SK-N-MC (cell line): Measurements from ENCODE around the gene SMIM34.
"Not testable (repeated sequence)": the region's sequence is repeated elsewhere in the genome, so short reads cannot be mapped to it uniquely, and the experiment has no call there.

Experiments
- DNase-seq: peaks from one replicate; pipeline ENCODE4 v3.0.0-alpha.2; 2011; ENCODE audit warnings: low read depth, low spot score
- H3K27ac ChIP-seq: fragments of 200-600 bp; sonication (generic); 2 replicates; pipeline ENCODE4 v1.5.1; 2016; ENCODE audit warnings: mixed run types
- H3K36me3 ChIP-seq: fragments of 200-600 bp; sonication (generic); 2 replicates; pipeline ENCODE4 v1.6.1; 2017; ENCODE audit warnings: antibody characterized with exemption, low read length, mixed read lengths; ENCODE audit not compliant: insufficient read depth
- H3K4me3 ChIP-seq: fragments of 200-600 bp; sonication (generic); 2 replicates; pipeline ENCODE4 v1.5.1; 2016
- H3K9ac ChIP-seq: fragments of 200-600 bp; sonication (generic); 2 replicates; pipeline ENCODE4 v1.8.0; 2017; ENCODE audit warnings: mixed run types, mixed read lengths; ENCODE audit not compliant: insufficient read length
- H3K9me3 ChIP-seq: fragments of 200-600 bp; sonication (generic); 2 replicates; pipeline ENCODE4 v1.6.1; 2017; ENCODE audit warnings: low read depth, mild to moderate bottlenecking, antibody characterized with exemption, low read length, moderate library complexity, mixed read lengths
- EZH2 ChIP-seq: fragments of 200-600 bp; sonication (generic); IDR thresholded peaks from one replicate; pipeline ENCODE4 v1.6.1; 2017; ENCODE audit warnings: antibody characterized with exemption
- FOXP2 ChIP-seq: optimal IDR thresholded peaks from 2 replicates; pipeline ENCODE3; 2011; ENCODE audit warnings: mild to moderate bottlenecking, moderate library complexity; ENCODE audit not compliant: insufficient read depth; ENCODE audit errors: extremely low read length, control extremely low read depth
- POLR2AphosphoS5 ChIP-seq: IDR thresholded peaks from 2 replicates; pipeline ENCODE4 v1.6.1; 2012; ENCODE audit warnings: mild to moderate bottlenecking, low read depth, low read length, borderline replicate concordance

SMIM34 gene

GRCh38 chr21:34405686-34406085 lies 18.1 kb downstream of the SMIM34 start:
- not testable (repeated sequence) for H3K9ac ChIP-seq, DNase-seq, H3K4me3 ChIP-seq, H3K9me3 ChIP-seq, H3K36me3 ChIP-seq, H3K27ac ChIP-seq

- not testable (repeated sequence) for H3K4me3 ChIP-seq, H3K9me3 ChIP-seq, H3K27ac ChIP-seq, DNase-seq, H3K36me3 ChIP-seq, H3K9ac ChIP-seq
Observed at GRCh38 chr21:34404742-34405141, 19.0 kb downstream of the SMIM34 start.

DNA sequence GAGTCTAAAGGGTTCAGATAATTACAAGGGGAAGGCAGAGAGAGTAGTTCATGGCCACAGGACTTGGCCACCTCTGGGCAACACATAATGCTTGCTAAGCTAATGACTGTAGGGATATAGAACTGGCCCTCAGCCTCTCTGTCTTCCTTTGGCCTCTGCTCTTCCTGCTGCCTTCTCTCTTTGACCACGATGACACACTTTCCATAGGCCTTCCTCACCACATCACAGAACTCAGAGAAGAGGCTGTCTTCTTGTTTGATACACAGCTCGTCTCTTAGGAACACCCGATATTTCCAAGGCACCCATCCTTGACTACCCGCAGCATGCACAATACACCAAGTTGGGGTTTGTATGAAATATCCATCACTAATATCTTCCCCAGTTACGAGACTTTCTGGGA lies 23.2 kb downstream of the SMIM34 start:
- not testable (repeated sequence) for H3K9ac ChIP-seq, H3K36me3 ChIP-seq, H3K4me3 ChIP-seq, H3K27ac ChIP-seq, DNase-seq, H3K9me3 ChIP-seq

DNA sequence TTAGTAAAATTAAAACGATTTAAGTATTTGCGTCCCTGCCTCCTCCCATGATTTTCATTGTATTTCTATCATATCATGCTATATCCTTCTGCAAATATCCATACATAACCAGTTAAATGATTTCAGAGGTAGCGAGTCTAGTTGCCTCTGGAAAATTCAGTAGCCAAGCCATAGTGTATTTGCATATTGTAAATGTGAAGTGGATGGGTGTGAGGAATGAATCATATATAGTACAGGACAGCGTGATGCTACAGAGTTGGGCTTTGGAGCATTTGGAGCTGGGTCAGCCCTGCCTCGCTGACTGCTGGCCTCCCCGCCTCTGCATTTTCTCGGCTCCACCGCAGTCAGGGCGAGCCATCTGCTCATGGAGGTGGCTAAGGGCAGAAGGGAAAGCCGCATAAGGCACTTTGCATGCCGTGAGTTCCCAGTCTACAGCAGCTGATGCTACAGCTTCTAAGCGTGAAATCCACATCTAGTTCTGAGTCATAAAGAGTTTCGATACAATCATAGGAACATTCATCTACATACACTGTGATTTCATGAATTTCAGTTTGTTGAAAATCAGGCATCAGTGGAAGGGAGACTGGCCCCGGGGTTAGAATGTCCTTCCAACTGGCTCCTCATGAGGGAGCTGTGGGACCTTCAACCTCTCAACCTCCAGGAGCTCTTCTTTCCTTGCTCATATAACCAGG lies 39.9 kb downstream of the SMIM34 start:
- not testable (repeated sequence) for H3K36me3 ChIP-seq, H3K9me3 ChIP-seq, H3K27ac ChIP-seq, H3K9ac ChIP-seq, DNase-seq, H3K4me3 ChIP-seq

- H3K27ac ChIP-seq, DNase-seq, H3K36me3 ChIP-seq, H3K9me3 ChIP-seq, H3K9ac ChIP-seq, H3K4me3 ChIP-seq: not testable (repeated sequence)
Observed at GRCh38 chr21:34383138-34383537, 40.6 kb downstream of the SMIM34 start.

DNA sequence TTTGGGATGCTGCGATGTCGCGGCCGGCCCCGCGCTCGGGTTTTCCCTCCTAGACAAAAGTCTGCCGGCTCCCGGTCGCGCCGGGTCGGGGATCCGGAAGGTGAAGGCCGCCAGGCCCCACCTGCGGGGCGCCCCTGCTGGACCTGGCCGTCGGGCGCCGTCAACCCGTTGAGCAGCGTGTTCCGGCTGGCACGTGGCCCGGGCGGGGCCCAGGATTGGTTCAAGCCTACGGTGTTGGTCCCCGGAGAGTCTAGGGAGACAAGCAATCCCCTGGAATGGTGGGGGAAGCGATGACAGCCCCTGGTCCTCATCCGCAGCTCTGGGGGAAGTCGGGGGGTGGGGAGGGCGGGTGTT lies 48.2 kb downstream of the SMIM34 start:
- H3K4me3 ChIP-seq, DNase-seq: not testable (repeated sequence)

GRCh38 chr21:34374940-34375618 lies 48.7 kb downstream of the SMIM34 start, which contains the start of gene SMIM11:
TSS of gene SMIM11 (plus strand) at chr21:34375507. CDS start at chr21:34379505, 3,998 bp downstream.
- not testable (repeated sequence) for H3K9me3 ChIP-seq, H3K9ac ChIP-seq, H3K4me3 ChIP-seq, DNase-seq, H3K36me3 ChIP-seq, H3K27ac ChIP-seq

More for the DNA sequence above, 48.2 kb downstream of the SMIM34 start:
- not testable (repeated sequence) for H3K9ac ChIP-seq, H3K36me3 ChIP-seq, H3K9me3 ChIP-seq, H3K27ac ChIP-seq

- H3K9me3 ChIP-seq, H3K36me3 ChIP-seq, H3K4me3 ChIP-seq, DNase-seq, H3K9ac ChIP-seq, H3K27ac ChIP-seq: not testable (repeated sequence)
Observed at GRCh38 chr21:34374462-34374861, 49.3 kb downstream of the SMIM34 start.

- Histone ChIP-seq H3K9ac (no peak overlapping the region), H3K27ac (no peak overlapping the region), H3K4me3 (no peak overlapping the region), H3K36me3 (no peaks in the 10 kb centered on the region), H3K9me3 (no peaks in the 10 kb centered on the region)
- no peak for TF ChIP-seq POLR2AphosphoS5
- no peak for TF ChIP-seq EZH2
- no peak for TF ChIP-seq FOXP2
- no peak for DNase-seq
Observed at GRCh38 chr21:34372321-34372720, 51.4 kb downstream of the SMIM34 start.

GRCh38 chr21:34369741-34370140 lies 54.0 kb downstream of the SMIM34 start:
- no peaks in the 10 kb centered on the region for H3K36me3 ChIP-seq
- no peak overlapping the region for H3K27ac ChIP-seq
- TF ChIP-seq EZH2 (no peak), POLR2AphosphoS5 (no peak), FOXP2 (no peak)
- H3K4me3 ChIP-seq = no peak overlapping the region
- no peak for DNase-seq
- H3K9ac ChIP-seq = no peak overlapping the region
- H3K9me3 ChIP-seq = no peaks in the 10 kb centered on the region
